Kidney epithelial cell (primary cell): ENCODE results near the gene SCGB2B2. TPM values are rescaled to one million over a fixed set of nuclear protein-coding genes. Genes with fewer than 3 reads are reported as not detected.

ENCODE experiments used
- DNase-seq: peaks from one replicate; pipeline ENCODE4 v3.0.0-alpha.2; 2010; ENCODE audit warnings: low read depth
- H3K27me3 ChIP-seq: 2 replicates; pipeline ENCODE4 v1.6.0; 2011; ENCODE audit warnings: low read length; ENCODE audit not compliant: control insufficient read depth, insufficient read depth
- H3K36me3 ChIP-seq: 2 replicates; pipeline ENCODE4 v1.5.1; 2011; ENCODE audit warnings: low read length; ENCODE audit not compliant: control insufficient read depth, insufficient read depth
- H3K4me3 ChIP-seq: 2 replicates; pipeline ENCODE4 v1.5.1; 2011; ENCODE audit warnings: low read depth, mild to moderate bottlenecking, control low read depth, low read length
- CTCF ChIP-seq: IDR thresholded peaks from 2 replicates; pipeline ENCODE4 v1.5.1; 2011; ENCODE audit warnings: mild to moderate bottlenecking, moderate library complexity, low read length, control low read depth, inconsistent platforms; ENCODE audit not compliant: insufficient read depth, poor library complexity, severe bottlenecking
- total RNA-seq: library from RNA; depleted of rRNA; stranded (reverse); fragments of >200 nt; gene quantifications from 2 replicates; pipeline ENCODE4 v1.2.3, GENCODE V29; 2015

Gene SCGB2B2
- total RNA-seq, 1 donor from 2014 or later, result 0.38 TPM

- no peak for DNase-seq
- peak; percentile 49 for TF ChIP-seq CTCF
Observed at GRCh38 chr19:34712395-34713261, 35.7 kb upstream of the SCGB2B2 start.

GRCh38 chr19:34711890-34712289 is 34.9 kb upstream of the SCGB2B2 start:
- H3K36me3 ChIP-seq, result no peaks in the 10 kb centered on the region
- H3K4me3 ChIP-seq, result no peak overlapping the region
- no peak for TF ChIP-seq CTCF
- no peak for DNase-seq
- H3K27me3 ChIP-seq, result no peaks in the 10 kb centered on the region

More at GRCh38 chr19:34712395-34713261, 35.7 kb upstream of the SCGB2B2 start:
- Histone ChIP-seq H3K27me3 (no peaks in the 10 kb centered on the region), H3K36me3 (no peaks in the 10 kb centered on the region), H3K4me3 (no peak overlapping the region)

GRCh38 chr19:34707661-34708060 is 30.7 kb upstream of the SCGB2B2 start:
- Histone ChIP-seq H3K4me3 (no peak overlapping the region), H3K27me3 (no peaks in the 10 kb centered on the region), H3K36me3 (no peaks in the 10 kb centered on the region)
- TF ChIP-seq CTCF, result no peak
- DNase-seq, result no peak

- DNase-seq, result no peak
- no peak overlapping the region for H3K4me3 ChIP-seq
- no peaks in the 10 kb centered on the region for H3K27me3 ChIP-seq
- no peaks in the 10 kb centered on the region for H3K36me3 ChIP-seq
- no peak for TF ChIP-seq CTCF
Observed at GRCh38 chr19:34692549-34692948, 15.6 kb upstream of the SCGB2B2 start.

GRCh38 chr19:34690372-34690771 is 13.4 kb upstream of the SCGB2B2 start:
- no peak overlapping the region for H3K4me3 ChIP-seq
- no peak for DNase-seq
- H3K27me3 ChIP-seq, result no peaks in the 10 kb centered on the region
- TF ChIP-seq CTCF, result no peak
- no peaks in the 10 kb centered on the region for H3K36me3 ChIP-seq

- Histone ChIP-seq H3K27me3 (no peaks in the 10 kb centered on the region), H3K4me3 (no peak overlapping the region), H3K36me3 (no peaks in the 10 kb centered on the region)
- DNase-seq, result no peak
- no peak for TF ChIP-seq CTCF
Observed at GRCh38 chr19:34688592-34688991, 11.6 kb upstream of the SCGB2B2 start.
